ENCODE measurements around the gene TENT5C.

Gene TENT5C

GRCh38 chr1:117613969-117614729, 8.3 kb downstream of the TENT5C start:
- no peak for DNase-seq (ENCODE audit: low read depth, low spot score)
- no peaks in the 10 kb centered on the region for H3K27me3 ChIP-seq (ENCODE audit: insufficient read depth, insufficient read length)
- H3K4me1 ChIP-seq (ENCODE audit: insufficient read depth, insufficient read length): peaks cover 13% of the 10 kb centered on the region
- H3K9ac ChIP-seq (ENCODE audit: insufficient read length, low read depth): no peak overlapping the region
- H3K4me3 ChIP-seq (ENCODE audit: insufficient read length, low read depth): no peak overlapping the region
- TF ChIP-seq YY1 (IDR thresholded peaks at IDR 0.05; ENCODE audit: insufficient read depth, insufficient read length) (no peak), SUZ12 (IDR thresholded peaks at IDR 0.05; ENCODE audit: extremely low read depth, insufficient read depth, insufficient read length) (no peak), ZNF274 (IDR thresholded peaks at IDR 0.05; ENCODE audit: low read depth, low read length) (no peak)
- H3K36me3 ChIP-seq (ENCODE audit: insufficient read depth, insufficient read length, low read length): no peaks in the 10 kb centered on the region
- no peaks in the 10 kb centered on the region for H3K9me3 ChIP-seq (ENCODE audit: insufficient read depth, low read length)

- no peak overlapping the region for H3K9ac ChIP-seq (ENCODE audit: insufficient read length, low read depth)
- no peak overlapping the region for H3K4me3 ChIP-seq (ENCODE audit: insufficient read length, low read depth)
- no peaks in the 10 kb centered on the region for H3K27me3 ChIP-seq (ENCODE audit: insufficient read depth, insufficient read length)
- no peaks in the 10 kb centered on the region for H3K36me3 ChIP-seq (ENCODE audit: insufficient read depth, insufficient read length, low read length)
- no peaks in the 10 kb centered on the region for H3K9me3 ChIP-seq (ENCODE audit: insufficient read depth, low read length)
- DNase-seq (ENCODE audit: low read depth, low spot score): no peak
- no peak for TF ChIP-seq SUZ12 (IDR thresholded peaks at IDR 0.05; ENCODE audit: extremely low read depth, insufficient read depth, insufficient read length)
- no peak for TF ChIP-seq ZNF274 (IDR thresholded peaks at IDR 0.05; ENCODE audit: low read depth, low read length)
- H3K4me1 ChIP-seq (ENCODE audit: insufficient read depth, insufficient read length): peaks cover 9% of the 10 kb centered on the region
Measured at GRCh38 chr1:117615474-117615873, 9.6 kb downstream of the TENT5C start.

- no peak overlapping the region for H3K4me3 ChIP-seq (ENCODE audit: insufficient read length, low read depth)
- no peaks in the 10 kb centered on the region for H3K36me3 ChIP-seq (ENCODE audit: insufficient read depth, insufficient read length, low read length)
- no peaks in the 10 kb centered on the region for H3K9me3 ChIP-seq (ENCODE audit: insufficient read depth, low read length)
- TF ChIP-seq ZNF274 (IDR thresholded peaks at IDR 0.05; ENCODE audit: low read depth, low read length): no peak
- TF ChIP-seq SUZ12 (IDR thresholded peaks at IDR 0.05; ENCODE audit: extremely low read depth, insufficient read depth, insufficient read length): no peak
- no peak for TF ChIP-seq YY1 (IDR thresholded peaks at IDR 0.05; ENCODE audit: insufficient read depth, insufficient read length)
- H3K9ac ChIP-seq (ENCODE audit: insufficient read length, low read depth): no peak overlapping the region
- H3K27me3 ChIP-seq (ENCODE audit: insufficient read depth, insufficient read length): no peaks in the 10 kb centered on the region
- peaks cover 9% of the 10 kb centered on the region for H3K4me1 ChIP-seq (ENCODE audit: insufficient read depth, insufficient read length)
- DNase-seq (ENCODE audit: low read depth, low spot score): no peak
Measured at GRCh38 chr1:117616356-117616755, 10.5 kb downstream of the TENT5C start.

- no peaks in the 10 kb centered on the region for H3K9me3 ChIP-seq (ENCODE audit: insufficient read depth, low read length)
- H3K4me1 ChIP-seq (ENCODE audit: insufficient read depth, insufficient read length): peaks cover 9% of the 10 kb centered on the region
- DNase-seq (ENCODE audit: low read depth, low spot score): no peak
- no peak overlapping the region for H3K4me3 ChIP-seq (ENCODE audit: insufficient read length, low read depth)
- no peaks in the 10 kb centered on the region for H3K36me3 ChIP-seq (ENCODE audit: insufficient read depth, insufficient read length, low read length)
- TF ChIP-seq YY1 (IDR thresholded peaks at IDR 0.05; ENCODE audit: insufficient read depth, insufficient read length) (no peak), ZNF274 (IDR thresholded peaks at IDR 0.05; ENCODE audit: low read depth, low read length) (no peak), SUZ12 (IDR thresholded peaks at IDR 0.05; ENCODE audit: extremely low read depth, insufficient read depth, insufficient read length) (no peak)
- H3K9ac ChIP-seq (ENCODE audit: insufficient read length, low read depth): no peak overlapping the region
- H3K27me3 ChIP-seq (ENCODE audit: insufficient read depth, insufficient read length): no peaks in the 10 kb centered on the region
Measured at GRCh38 chr1:117616967-117617366, 11.1 kb downstream of the TENT5C start.

GRCh38 chr1:117618450-117619122, 12.7 kb downstream of the TENT5C start:
- Histone ChIP-seq H3K27me3 (ENCODE audit: insufficient read depth, insufficient read length) (no peaks in the 10 kb centered on the region), H3K9ac (ENCODE audit: insufficient read length, low read depth) (no peak overlapping the region), H3K4me3 (ENCODE audit: insufficient read length, low read depth) (no peak overlapping the region), H3K4me1 (ENCODE audit: insufficient read depth, insufficient read length) (peaks cover 7% of the 10 kb centered on the region), H3K9me3 (ENCODE audit: insufficient read depth, low read length) (no peaks in the 10 kb centered on the region), H3K36me3 (ENCODE audit: insufficient read depth, insufficient read length, low read length) (peaks cover 10% of the 10 kb centered on the region)
- no peak for DNase-seq (ENCODE audit: low read depth, low spot score)
- TF ChIP-seq YY1 (IDR thresholded peaks at IDR 0.05; ENCODE audit: insufficient read depth, insufficient read length): no peak
- TF ChIP-seq ZNF274 (IDR thresholded peaks at IDR 0.05; ENCODE audit: low read depth, low read length): no peak
- TF ChIP-seq SUZ12 (IDR thresholded peaks at IDR 0.05; ENCODE audit: extremely low read depth, insufficient read depth, insufficient read length): no peak

- no peak for DNase-seq (ENCODE audit: low read depth, low spot score)
- Histone ChIP-seq H3K9me3 (ENCODE audit: insufficient read depth, low read length) (no peaks in the 10 kb centered on the region), H3K4me3 (ENCODE audit: insufficient read length, low read depth) (no peak overlapping the region), H3K9ac (ENCODE audit: insufficient read length, low read depth) (no peak overlapping the region), H3K27me3 (ENCODE audit: insufficient read depth, insufficient read length) (no peaks in the 10 kb centered on the region), H3K36me3 (ENCODE audit: insufficient read depth, insufficient read length, low read length) (peaks cover 12% of the 10 kb centered on the region), H3K4me1 (ENCODE audit: insufficient read depth, insufficient read length) (no peaks in the 10 kb centered on the region)
- TF ChIP-seq SUZ12 (IDR thresholded peaks at IDR 0.05; ENCODE audit: extremely low read depth, insufficient read depth, insufficient read length) (no peak), YY1 (IDR thresholded peaks at IDR 0.05; ENCODE audit: insufficient read depth, insufficient read length) (no peak), ZNF274 (IDR thresholded peaks at IDR 0.05; ENCODE audit: low read depth, low read length) (no peak)
Measured at GRCh38 chr1:117620440-117620839, 14.6 kb downstream of the TENT5C start.

- Histone ChIP-seq H3K9ac (ENCODE audit: insufficient read length, low read depth) (no peak overlapping the region), H3K4me1 (ENCODE audit: insufficient read depth, insufficient read length) (no peaks in the 10 kb centered on the region), H3K27me3 (ENCODE audit: insufficient read depth, insufficient read length) (no peaks in the 10 kb centered on the region), H3K36me3 (ENCODE audit: insufficient read depth, insufficient read length, low read length) (peaks cover 12% of the 10 kb centered on the region), H3K4me3 (ENCODE audit: insufficient read length, low read depth) (no peak overlapping the region), H3K9me3 (ENCODE audit: insufficient read depth, low read length) (no peaks in the 10 kb centered on the region)
- TF ChIP-seq SUZ12 (IDR thresholded peaks at IDR 0.05; ENCODE audit: extremely low read depth, insufficient read depth, insufficient read length) (no peak), YY1 (IDR thresholded peaks at IDR 0.05; ENCODE audit: insufficient read depth, insufficient read length) (no peak), ZNF274 (IDR thresholded peaks at IDR 0.05; ENCODE audit: low read depth, low read length) (no peak; the same call in 1 of the 2 replicates)
- no peak for DNase-seq (ENCODE audit: low read depth, low spot score)
Measured at GRCh38 chr1:117621316-117621715, 15.5 kb downstream of the TENT5C start.

Measured in NT2/D1 (cell line).